Calu3 (cell line): ENCODE measurements around the gene RPA1. TPM values are rescaled to one million over a fixed set of nuclear protein-coding genes. Genes with fewer than 3 reads are reported as not detected.
"Not testable (repeated sequence)": the region's sequence is repeated elsewhere in the genome, so short reads cannot be mapped to it uniquely, and the experiment has no call there.

Experiments used
- BruUV-seq: library from RNA; stranded (reverse); fragments of 400-500 nt; replicated peaks from 2 replicates; lab custom pipeline; 2021; lab: Mats Ljungman, UMichigan
- CTCF ChIA-PET: fragments of 300-600 bp; sonication (Branson Sonifier 250); formaldehyde crosslinking; loops from one replicate; lab custom pipeline; 2022; ENCODE audit warnings: antibody characterized with exemption; lab: Charles Lee
- DNase-seq: peaks from one replicate; pipeline ENCODE4 v3.0.0; 2022
- H3K27ac Mint-ChIP-seq: one replicate; pipeline ENCODE4 v1.8.0; 2022; ENCODE audit warnings: mixed read lengths; ENCODE audit not compliant: unreplicated experiment
- H3K27me3 Mint-ChIP-seq: one replicate; pipeline ENCODE4 v1.8.0; 2022; ENCODE audit warnings: mixed read lengths; ENCODE audit not compliant: unreplicated experiment
- H3K36me3 Mint-ChIP-seq: one replicate; pipeline ENCODE4 v1.8.0; 2022; ENCODE audit warnings: mild to moderate bottlenecking, moderate library complexity, mixed read lengths; ENCODE audit not compliant: insufficient read depth, unreplicated experiment
- H3K4me1 Mint-ChIP-seq: one replicate; pipeline ENCODE4 v1.8.0; 2022; ENCODE audit warnings: mild to moderate bottlenecking, low read depth, mixed read lengths; ENCODE audit not compliant: unreplicated experiment
- H3K4me3 Mint-ChIP-seq: one replicate; pipeline ENCODE4 v1.8.0; 2022; ENCODE audit warnings: mild to moderate bottlenecking, low read depth, moderate library complexity, mixed read lengths; ENCODE audit not compliant: unreplicated experiment
- H3K9me3 Mint-ChIP-seq: one replicate; pipeline ENCODE4 v1.8.0; 2022; ENCODE audit warnings: low read depth, mixed read lengths; ENCODE audit not compliant: unreplicated experiment
- CTCF ChIP-seq: fragments of 200-600 bp; IDR thresholded peaks from one replicate; pipeline ENCODE4 v1.8.0; 2022; ENCODE audit warnings: antibody characterized with exemption; ENCODE audit not compliant: unreplicated experiment
- intact Hi-C: fragments of 100-400 bp; cut with micrococcal nuclease; formaldehyde crosslinking; loops from one replicate; pipeline ENCODE4 v1.10.0; 2022; ENCODE audit not compliant: unreplicated experiment
- total RNA-seq: library from RNA; stranded (reverse); gene quantifications from 2 replicates; pipeline ENCODE4 v1.2.3, GENCODE V29; 2022

The RPA1 gene
- total RNA-seq, 1 experiment from 2014 or later: 87.5 TPM

- no peak overlapping the region for H3K4me3 Mint-ChIP-seq
- H3K27me3 Mint-ChIP-seq: no peaks in the 10 kb centered on the region
- no peaks in the 10 kb centered on the region for H3K9me3 Mint-ChIP-seq
- no peak for DNase-seq
- no peaks in the 10 kb centered on the region for H3K4me1 Mint-ChIP-seq
- CTCF ChIA-PET: interaction anchor here (0.6 kb wide), 1 partner anchor 1138 kb away, joined by 3 read pairs; no protein-coding TSS in a partner anchor
- H3K36me3 Mint-ChIP-seq: peaks cover 5% of the 10 kb centered on the region
- intact Hi-C loops: no loop called here
- BruUV-seq: no TSS peak
- H3K27ac Mint-ChIP-seq: no peak overlapping the region
- no peak for TF ChIP-seq CTCF
Measured at GRCh38 chr17:1792495-1793446, 37.0 kb upstream of the RPA1 start.

- Mint-ChIP-seq H3K4me3 (no peak overlapping the region), H3K4me1 (no peaks in the 10 kb centered on the region), H3K9me3 (no peaks in the 10 kb centered on the region), H3K36me3 (peaks cover 6% of the 10 kb centered on the region), H3K27ac (no peak overlapping the region), H3K27me3 (no peaks in the 10 kb centered on the region)
- CTCF ChIA-PET: interaction anchor here (0.6 to 0.7 kb wide), 2 partner anchors 479 to 1137 kb away, joined by 3 to 10 read pairs; no protein-coding TSS in a partner anchor
- BruUV-seq: no TSS peak
- DNase-seq: no peak
- intact Hi-C loops: no loop called here
- no peak for TF ChIP-seq CTCF
Measured at GRCh38 chr17:1793447-1793806, 36.4 kb upstream of the RPA1 start.

GRCh38 chr17:1796800-1797199 is 33.0 kb upstream of the RPA1 start:
- Mint-ChIP-seq H3K27me3 (no peaks in the 10 kb centered on the region), H3K4me3 (no peak overlapping the region), H3K9me3 (no peaks in the 10 kb centered on the region), H3K4me1 (no peaks in the 10 kb centered on the region), H3K36me3 (peaks cover 13% of the 10 kb centered on the region), H3K27ac (no peak overlapping the region)
- BruUV-seq: no TSS peak
- CTCF ChIA-PET: no interaction called here
- TF ChIP-seq CTCF: no peak
- intact Hi-C loops: no loop called here
- DNase-seq: no peak

GRCh38 chr17:1797323-1797722 is 32.5 kb upstream of the RPA1 start:
- no peaks in the 10 kb centered on the region for H3K9me3 Mint-ChIP-seq

GRCh38 chr17:1797846-1798245 is 32.0 kb upstream of the RPA1 start:
- H3K27me3 Mint-ChIP-seq, intact Hi-C loops, H3K27ac Mint-ChIP-seq, H3K4me3 Mint-ChIP-seq, H3K4me1 Mint-ChIP-seq, BruUV-seq, DNase-seq, H3K9me3 Mint-ChIP-seq, CTCF ChIA-PET: not testable (repeated sequence)
- peaks cover 13% of the 10 kb centered on the region for H3K36me3 Mint-ChIP-seq

More at GRCh38 chr17:1797323-1797722, 32.5 kb upstream of the RPA1 start:
- no peak overlapping the region for H3K27ac Mint-ChIP-seq
- no peaks in the 10 kb centered on the region for H3K27me3 Mint-ChIP-seq
- no TSS peak for BruUV-seq
- H3K4me3 Mint-ChIP-seq: no peak overlapping the region
- no peaks in the 10 kb centered on the region for H3K4me1 Mint-ChIP-seq
- CTCF ChIA-PET: no interaction called here
- intact Hi-C loops: no loop called here
- H3K36me3 Mint-ChIP-seq: peaks cover 13% of the 10 kb centered on the region
- no peak for DNase-seq
- no peak for TF ChIP-seq CTCF
